GM19438 (cell line): ENCODE data around the gene COL24A1.
"Not testable (repeated sequence)": the region's sequence is repeated elsewhere in the genome, so short reads cannot be mapped to it uniquely, and the experiment has no call there.

ENCODE experiments used
- ATAC-seq: cut with Tn5 transposase; IDR thresholded peaks from one replicate; pipeline ENCODE4 v1.9.1; 2021; ENCODE audit warnings: low read depth; ENCODE audit not compliant: unreplicated experiment

Gene COL24A1

DNA sequence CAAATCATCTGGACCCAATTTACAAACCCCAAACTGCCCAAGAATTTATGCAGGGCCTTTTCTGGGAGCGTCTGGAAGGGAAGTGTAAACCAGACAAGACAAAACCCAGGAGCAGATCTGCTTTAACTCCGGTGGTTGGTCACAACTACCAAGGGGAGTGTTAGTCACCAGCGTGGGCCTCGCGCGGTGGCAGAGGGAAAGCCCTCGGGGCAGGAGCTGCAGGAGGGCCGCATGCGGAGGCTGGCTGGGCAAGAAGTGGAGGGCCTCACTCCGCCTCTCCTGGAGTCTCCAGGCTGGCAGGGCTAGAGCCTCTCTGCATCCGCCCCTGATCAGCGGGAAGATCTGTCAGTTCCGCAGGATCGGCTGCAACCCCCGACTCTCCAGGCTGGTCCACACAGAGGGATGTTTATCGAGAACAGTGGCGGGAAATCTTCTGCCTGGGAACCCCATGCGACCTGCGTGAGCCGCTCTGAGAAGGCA lies 2.0 kb downstream of the COL24A1 start:
- no peak for ATAC-seq

DNA sequence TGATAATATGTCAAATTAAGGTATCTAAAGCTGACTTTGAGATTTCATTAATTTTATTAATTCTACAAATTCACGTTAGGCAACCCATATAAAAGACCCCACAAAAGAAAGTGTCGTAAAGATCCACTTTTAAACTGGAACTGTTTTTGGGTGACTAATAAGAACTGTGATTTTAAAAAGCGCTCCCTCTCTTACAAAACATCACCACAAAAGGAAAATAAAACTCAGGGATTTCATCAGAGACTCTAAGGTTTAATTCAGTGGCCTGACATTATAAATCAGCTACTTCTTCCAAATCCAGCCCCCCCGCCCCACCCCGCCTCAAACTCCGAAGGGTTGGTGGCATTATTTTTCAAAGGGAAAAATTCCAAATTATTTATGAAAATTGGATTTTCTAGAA lies 2.7 kb downstream of the COL24A1 start:
- ATAC-seq, result no peak

DNA sequence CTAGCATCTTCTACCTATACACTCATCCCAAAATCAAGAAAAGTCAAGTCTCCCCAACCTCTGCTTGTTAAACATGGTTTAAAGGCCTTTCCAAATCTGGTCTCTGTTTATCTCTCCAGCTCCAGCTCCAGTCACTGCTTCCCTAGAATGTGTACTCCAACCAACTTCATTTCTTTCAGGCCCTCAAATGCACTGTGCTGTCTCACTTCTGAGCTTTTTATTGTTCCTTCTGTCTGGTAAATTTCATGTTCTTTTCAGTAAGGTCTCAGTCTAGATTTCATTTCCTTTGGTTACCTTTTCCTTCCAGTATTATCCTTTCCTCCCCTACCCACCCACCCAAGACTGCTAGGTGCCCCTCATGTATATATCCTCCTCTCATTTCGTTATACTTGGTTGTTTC lies 3.7 kb downstream of the COL24A1 start:
- no peak for ATAC-seq

DNA sequence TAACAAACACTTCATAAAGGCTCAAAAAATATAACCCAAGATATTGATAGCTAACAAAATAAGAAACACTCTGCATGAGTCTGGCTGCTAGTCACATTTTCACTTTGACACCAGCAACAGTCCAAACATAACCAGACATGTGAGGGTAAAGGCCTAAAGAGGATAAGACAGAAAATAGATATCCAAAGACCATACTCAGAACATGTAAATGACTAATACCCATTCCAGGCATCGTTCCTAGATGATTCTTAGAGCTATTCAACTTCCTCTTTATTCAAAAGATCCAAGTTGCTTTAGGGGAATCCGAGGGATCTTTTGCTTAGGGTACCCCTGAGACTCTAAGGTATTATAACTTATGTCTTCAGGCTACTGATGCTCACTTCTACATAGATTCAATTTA lies 5.1 kb downstream of the COL24A1 start:
- no peak for ATAC-seq

DNA sequence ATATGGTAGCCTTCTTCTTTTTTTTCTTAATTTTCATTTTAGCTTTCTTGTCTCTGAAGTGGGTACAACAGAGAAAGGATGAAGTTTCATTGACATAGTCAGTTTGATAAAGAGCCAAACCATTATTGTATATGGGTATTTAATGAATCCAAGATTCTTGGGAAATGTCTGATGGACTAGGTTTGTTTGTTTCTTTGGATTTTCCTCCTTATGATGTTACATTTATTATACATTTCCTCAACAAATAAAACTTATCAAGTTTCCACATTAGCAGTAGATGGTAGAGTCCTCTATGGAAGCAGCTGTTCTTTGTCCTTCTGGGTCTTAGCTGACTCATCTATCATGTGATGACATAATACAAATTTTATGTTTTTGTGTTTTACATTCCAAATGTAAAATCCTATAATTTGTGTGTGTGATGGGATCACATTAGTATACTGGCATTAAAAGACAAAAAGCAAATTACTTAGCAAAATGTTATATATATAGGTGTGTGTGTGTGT lies 6.0 kb downstream of the COL24A1 start:
- no peak for ATAC-seq

DNA sequence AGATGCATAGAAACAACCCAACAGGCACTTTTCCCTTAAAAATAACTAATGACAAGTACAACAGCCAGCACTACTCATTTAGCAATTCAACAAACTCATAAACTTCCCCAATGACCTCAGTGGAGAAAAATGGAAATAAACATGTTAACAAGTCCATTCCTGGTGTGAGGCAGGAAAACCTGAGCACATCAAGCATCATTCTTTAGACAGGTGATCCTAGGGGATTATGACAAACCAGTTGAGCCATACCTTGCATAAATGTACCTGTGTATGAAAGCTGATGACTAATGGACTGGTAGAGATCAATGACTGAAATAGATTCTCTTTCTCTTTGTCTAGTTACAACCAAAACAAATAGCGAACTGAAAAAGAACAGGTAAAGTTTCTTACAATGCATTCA lies 7.0 kb downstream of the COL24A1 start:
- no peak for ATAC-seq

DNA sequence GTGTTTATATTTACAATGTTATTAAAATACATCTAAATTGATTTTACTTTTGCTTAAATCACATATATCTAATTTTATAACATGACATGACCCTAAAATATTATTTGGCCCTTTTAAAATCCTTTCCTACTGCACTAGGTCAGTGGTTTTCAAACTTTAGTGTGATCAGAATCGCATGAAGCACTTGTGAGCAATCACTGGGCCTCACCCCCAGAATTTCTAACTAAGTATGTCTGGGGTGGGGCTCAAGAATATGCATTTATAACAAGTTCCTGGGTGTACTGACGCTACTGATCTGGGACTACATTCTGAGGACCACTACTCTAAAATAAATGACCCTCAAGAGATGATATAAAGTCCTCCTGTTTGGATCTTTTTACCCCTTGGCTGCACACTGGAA lies 8.8 kb downstream of the COL24A1 start:
- no peak for ATAC-seq

DNA sequence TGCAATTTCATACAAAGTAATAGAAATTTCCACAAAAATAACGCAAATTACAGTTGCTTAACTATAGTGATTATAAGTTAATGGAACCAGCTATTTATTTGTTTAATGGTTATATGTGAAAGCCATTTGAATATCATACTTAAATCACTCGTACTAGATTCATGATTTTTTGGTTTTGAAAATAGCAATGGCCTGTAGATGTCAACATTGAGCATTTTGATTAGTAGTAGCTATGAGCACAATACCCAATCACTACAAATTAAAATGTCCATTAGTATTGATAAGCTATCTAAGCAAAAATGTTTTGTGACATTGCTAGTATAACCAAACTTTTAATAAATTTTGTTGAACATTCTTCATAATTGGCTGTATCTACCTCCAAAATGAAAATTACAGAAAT lies 10.0 kb downstream of the COL24A1 start:
- no peak for ATAC-seq

DNA sequence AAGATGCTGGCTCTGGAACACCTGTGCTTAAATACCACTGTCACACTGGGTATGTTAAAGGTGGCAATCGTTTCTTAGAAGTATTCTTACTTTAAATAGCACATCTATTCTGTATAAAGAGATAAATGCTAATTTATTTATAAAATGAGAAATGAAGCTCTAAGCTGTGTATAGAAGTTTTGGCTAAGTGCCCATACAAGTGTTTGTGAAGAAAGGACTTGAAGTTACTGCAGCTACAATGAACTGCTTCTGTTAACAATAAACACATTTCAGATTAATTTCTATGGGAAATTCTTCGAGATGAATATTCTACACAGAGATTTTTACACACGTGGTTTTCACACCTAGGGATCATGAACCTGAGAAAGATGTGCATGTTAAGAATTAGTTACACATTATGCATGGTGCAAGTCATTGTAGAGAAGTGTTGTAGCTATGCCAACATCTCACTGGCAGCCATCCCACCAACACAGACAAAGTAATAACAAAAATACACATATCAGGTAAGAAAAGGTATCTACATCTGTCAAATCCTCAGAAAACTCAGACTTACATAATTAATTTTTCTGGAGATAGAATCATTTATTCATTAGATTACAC lies 16.2 kb downstream of the COL24A1 start:
- ATAC-seq, result no peak

DNA sequence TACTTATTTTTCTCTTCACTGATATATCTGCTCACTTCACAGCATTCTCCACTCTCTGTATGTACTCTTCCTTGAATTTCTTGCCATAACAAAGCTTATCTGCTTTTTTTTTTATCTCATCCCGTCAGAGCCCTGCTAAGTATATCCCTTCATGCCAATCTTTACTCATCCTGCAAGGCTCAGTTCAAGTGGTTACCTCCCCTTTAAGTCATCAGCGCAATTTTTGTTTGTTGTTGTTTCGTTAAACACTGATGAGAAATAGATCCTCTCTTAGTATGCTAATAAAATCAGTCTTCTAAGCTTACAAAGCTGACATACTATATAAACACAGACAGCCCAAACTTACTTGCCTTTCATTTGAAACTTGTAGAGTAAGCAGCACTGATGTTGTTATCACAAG lies 17.8 kb downstream of the COL24A1 start:
- ATAC-seq, result no peak

DNA sequence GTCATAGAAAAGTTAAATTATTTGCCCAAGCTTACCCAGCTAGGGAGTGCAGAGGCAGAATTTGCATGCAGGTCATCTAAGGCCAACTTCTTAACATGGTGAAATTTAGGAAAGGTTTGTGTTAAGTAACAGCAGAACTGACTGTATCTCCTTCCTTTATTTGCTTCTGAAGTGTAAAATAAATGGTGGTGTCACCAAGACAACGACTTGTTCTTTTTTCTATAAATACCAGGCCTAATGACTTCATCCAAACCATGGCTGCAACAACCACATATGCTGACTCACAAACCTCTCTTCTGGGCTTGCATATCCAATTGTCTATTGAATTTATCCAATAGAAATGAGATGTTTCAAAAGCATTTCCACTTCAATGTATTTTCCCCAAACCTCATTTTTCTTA lies 19.1 kb downstream of the COL24A1 start:
- ATAC-seq, result no peak

DNA sequence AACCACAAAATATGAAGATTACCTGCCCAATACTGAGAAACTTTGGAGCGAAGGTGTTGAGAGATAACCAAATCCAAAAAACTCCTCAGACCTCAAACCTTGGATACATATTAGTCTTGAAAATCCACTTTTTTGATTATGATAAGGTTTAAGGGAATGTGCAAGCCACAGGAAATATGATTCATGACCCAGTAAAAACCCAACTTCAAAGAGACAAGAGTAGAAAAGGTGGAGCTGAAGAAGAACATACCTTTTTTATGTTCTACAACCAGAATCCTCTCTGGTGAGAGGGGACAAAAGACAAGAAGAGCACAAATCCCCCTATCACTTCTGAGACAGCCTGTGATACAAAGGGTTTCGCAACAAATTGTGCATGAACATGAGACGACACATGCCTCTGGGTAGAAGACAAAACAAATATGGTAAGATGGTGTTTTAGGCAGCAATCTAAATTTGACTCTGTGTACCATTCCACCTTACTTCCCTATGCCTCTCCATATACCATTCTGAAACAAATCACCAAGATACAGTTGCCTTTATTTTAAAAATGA lies 37.3 kb downstream of the COL24A1 start:
- ATAC-seq, result no peak

DNA sequence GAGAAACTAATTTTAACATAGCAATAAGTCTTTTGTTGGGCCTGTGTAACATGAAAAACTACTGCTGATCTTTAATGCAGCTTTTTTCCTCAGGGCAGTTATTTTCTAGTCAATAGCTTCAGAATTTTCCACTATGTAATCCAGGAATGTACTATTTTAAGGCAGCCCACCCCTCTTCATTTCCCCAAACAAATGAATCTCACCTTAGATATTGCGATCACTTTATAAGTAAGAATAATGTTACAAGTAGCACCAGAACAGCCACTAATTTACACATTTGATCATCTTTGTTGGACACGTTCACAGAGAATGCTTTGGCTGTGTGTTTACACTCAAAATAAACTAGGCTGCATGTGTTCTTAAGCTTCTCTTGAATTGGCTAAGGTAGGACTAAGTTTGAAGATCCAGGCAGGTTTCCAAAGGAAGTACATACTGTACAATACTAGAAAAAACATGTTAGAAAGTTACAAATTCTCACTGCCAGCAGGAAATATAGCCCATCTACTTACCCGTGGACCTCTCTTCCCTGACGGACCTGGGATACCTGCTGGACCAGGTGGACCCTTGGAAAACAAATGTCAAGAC lies 41.7 kb downstream of the COL24A1 start:
- ATAC-seq, result no peak

DNA sequence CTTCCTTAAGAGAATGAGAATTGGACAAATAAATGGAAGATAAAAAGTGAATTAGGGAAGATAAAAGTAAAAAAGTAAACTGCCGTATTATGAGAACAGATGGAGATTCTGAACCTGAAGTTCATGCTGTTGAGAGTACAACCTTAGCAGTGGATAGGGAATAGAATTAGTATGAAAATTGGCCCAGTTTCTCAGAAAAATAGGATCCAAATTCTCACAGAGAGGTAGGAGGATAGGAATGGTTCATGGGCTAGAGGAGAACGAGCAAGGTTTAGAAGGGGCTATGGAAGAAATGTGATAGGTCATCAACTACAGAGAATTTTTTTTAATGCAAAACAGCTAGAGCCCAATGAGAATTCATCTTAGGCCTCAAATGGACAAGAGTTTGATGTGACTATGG lies 42.3 kb downstream of the COL24A1 start:
- ATAC-seq, result no peak

DNA sequence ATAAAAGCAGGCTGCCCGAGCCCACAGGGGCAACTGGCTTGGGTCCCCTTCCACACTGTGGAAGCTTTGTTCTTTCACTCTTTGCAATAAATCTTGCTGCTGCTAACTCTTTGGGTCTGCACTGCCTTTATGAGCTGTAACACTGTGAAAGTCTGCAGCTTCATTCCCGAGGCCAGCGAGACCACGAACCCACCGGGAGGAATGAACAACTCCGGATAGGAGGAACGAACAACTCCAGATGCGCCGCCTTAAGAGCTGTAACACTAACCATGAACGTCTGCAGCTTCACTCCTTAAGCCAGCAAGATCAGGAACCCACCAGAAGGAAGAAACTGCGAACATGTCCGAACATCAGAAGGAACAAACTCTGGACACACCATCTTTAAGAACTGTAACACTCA lies 45.0 kb downstream of the COL24A1 start:
- ATAC-seq, result not testable (repeated sequence)

DNA sequence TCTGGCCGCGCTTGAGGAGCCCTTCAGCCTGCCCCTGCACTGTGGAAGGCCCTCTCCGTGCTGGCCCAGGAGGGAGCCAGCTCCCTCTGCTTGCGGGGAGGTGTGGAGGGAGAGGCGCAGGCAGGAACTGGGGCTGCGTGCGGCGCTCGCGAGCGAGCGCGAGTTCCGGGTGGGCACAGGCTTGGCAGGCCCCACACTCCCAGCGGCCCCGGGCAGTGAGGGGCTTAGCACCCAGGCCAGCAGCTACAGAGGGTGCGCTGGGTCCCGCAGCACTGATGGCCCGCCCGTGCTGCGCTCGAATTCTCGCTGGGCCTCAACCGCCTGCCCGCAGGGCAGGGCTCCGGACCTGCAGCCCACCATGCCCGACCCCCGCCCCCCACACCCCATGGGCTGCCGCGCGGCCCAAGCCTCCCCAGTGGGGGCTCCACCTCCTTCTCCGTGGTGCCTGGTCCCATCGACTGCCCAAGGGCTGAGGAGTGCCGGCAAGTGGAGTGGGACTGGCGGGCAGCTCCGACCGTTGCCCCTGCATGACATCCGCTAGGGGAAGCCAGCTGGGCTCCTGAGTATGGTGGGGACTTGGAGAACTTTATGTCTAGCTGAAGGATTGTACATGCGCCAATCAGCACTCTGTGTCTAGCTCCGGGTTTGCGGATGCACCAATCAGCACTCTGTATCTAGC lies 46.0 kb downstream of the COL24A1 start:
- ATAC-seq, result no peak

DNA sequence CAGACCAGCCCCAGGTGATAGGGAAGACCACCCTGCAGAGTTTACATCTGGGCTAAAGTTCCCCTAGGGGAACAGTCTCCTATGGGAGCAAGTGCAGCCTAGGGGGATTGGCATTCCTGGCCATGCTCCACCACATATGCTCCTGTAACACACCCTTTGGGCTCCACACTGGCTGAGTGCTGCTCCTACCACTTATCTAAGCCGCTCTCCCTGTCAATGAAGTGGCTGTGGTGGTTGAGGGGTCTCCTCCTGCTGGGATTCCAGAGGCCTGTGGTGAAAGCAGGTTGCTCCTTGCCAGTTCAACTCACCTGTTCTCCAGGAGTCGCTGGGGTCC lies 51.1 kb downstream of the COL24A1 start:
- no peak for ATAC-seq

DNA sequence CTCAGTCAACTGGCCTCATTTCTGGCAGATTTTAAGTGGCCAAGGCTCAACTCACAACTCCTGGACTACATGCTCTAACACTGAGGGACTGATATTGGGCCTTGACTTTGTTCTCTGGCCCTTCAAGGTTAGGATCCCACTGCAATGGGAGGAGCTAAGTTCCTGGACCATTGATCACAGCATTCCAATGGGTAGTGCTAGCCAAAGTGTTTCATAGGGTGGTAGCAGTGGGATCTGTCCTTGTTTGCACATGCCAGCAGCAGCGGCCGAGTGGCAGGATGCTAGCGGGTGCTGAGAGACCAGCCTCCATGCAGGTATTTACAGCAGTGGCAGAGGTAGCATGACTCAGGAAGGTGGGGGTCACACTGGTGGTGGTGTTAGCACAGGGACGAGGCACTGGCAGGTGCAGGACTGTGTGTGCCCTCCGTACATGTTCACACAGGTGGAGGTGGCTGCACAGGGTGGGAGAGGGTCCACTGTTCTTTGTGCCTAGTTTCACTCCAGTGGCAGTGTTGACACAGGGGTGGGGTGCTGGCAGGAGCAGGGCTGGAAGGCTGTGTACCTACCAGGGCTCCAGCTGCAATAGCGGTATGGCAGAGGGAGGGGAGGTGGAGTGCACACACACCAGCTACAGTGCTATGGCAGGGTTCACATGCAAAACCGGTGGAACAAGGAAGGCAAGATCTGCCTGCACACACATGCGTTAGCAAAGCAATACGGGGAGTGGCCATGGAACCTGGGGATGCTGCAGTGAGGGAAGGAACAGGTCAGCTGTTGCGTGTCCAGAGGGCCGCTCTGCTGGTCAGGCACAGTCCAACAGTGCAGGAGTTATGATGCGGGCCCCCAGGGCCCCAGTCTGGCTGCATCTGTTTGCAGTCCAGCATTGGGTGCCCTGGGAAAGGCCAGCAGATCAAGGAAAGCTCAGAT lies 51.7 kb downstream of the COL24A1 start:
- ATAC-seq, result no peak

DNA sequence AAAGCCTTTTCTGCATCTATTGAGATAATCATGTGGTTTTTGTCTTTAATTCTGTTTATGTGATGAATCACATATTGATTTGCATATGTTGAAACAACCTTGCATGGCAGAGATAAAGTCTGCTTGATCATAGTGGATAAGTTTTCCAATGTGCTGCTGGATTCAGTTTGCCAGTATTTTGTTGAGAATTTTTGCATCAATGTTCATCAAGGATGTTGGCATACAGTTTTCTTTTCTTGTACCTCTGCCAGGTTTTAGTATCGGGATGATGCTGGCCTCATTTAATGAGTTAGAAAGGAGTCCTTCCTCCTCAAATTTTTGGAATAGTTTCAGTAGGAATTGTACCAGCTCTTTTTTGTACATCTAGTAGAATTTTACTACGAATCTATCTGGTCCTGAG lies 55.0 kb downstream of the COL24A1 start:
- no peak for ATAC-seq

DNA sequence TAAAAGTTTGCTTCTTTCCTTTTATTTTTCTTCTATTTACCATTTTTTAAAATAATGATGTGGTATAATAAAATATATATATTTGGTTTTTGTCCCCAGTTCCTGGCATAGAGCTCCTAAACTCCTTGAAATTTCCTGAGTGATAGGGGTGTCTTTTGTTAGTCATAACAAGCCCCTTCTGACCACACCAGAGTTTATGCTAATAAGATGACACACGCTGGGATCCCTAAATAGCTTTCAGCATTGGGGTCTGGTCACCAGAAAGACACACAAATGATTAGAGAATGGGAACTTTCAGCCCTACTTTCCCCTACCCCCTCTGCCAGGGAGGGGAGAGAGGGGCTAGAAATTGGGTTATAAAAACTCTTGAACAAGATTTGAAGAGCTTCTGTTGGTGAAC lies 56.2 kb downstream of the COL24A1 start:
- no peak for ATAC-seq

DNA sequence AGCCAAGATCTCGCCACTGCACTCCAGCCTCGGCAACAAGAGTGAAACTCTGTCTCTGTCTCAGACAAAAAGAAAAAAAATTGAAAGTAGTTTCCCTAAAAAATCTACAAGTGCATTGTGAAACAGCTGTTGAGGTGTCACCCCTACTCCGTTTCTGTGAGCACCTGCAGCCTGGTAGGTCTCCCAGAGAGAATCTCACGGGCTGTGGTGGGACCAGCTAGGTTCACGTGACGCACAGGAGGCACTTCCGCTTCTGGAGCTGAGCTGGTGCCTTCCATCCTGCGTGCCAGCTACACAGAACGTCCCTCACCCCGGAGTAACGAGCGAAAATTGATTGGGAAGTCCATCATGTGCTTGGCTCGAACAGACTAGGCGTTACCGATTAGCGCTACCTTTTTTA lies 66.8 kb downstream of the COL24A1 start:
- ATAC-seq, result no peak
